Left lung (tissue), 10 donors: Measurements from ENCODE around the gene DLGAP1. TPM values are rescaled to one million over a fixed set of nuclear protein-coding genes. Genes with fewer than 3 reads are reported as not detected.

Source experiments
- ATAC-seq: fragments of 200-7000 bp; cut with Tn5 transposase; one replicate; pipeline ENCODE4 v1.9.1; 2020; ENCODE audit warnings: moderate library complexity
- DNase-seq, 4 donors: peaks; one replicate each; pipeline ENCODE4 v3.0.0-alpha.2; 2013 to 2020
- H3K27ac ChIP-seq, 2 donors: fragments of 200-600 bp; sonication (generic) in 1 of 2; one replicate each; pipeline versions ENCODE4 v1.5.0 to v1.8.0; 2020 to 2021
- H3K27me3 ChIP-seq, 2 donors: fragments of 200-600 bp; sonication (generic) in 1 of 2; one replicate each; pipeline versions ENCODE4 v1.5.0 to v1.8.0; 2020 to 2021
- H3K36me3 ChIP-seq, 2 donors: fragments of 200-600 bp; sonication (generic) in 1 of 2; one replicate each; pipeline versions ENCODE4 v1.5.0 to v1.8.0; 2020 to 2021
- H3K4me1 ChIP-seq, 2 donors: fragments of 200-600 bp; one replicate each; pipeline ENCODE4 v1.8.0; 2021
- H3K4me3 ChIP-seq, 2 donors: fragments of 200-600 bp; sonication (generic) in 1 of 2; one replicate each; pipeline versions ENCODE4 v1.5.0 to v1.8.0; 2020 to 2021; ENCODE audit warnings: mild to moderate bottlenecking in 1 of 2
- H3K9me3 ChIP-seq, 2 donors: fragments of 200-600 bp; sonication (generic) in 1 of 2; one replicate each; pipeline versions ENCODE4 v1.5.0 to v1.8.0; 2020 to 2021
- intact Hi-C, 2 donors: fragments of 100-400 bp; cut with DNase I; formaldehyde crosslinking; loops; one replicate each; pipeline versions ENCODE4 v1.11.2 to v1.14.2; 2022
- polyA plus RNA-seq, 6 donors: library from polyadenylated mRNA; unstranded; fragments of 120-200 nt; gene quantifications; one replicate each; pipeline ENCODE4 v1.2.1, GENCODE V29; 2013; ENCODE audit not compliant: insufficient read length in 6 of 6
- total RNA-seq, 2 donors: library from RNA; stranded (reverse); fragmentation: NEBNext Ultra II Directional; extraction: Animal tissue kit (Norgen Biotek cat#: 25700); gene quantifications; one replicate each; pipeline ENCODE4 v1.2.1, GENCODE V29; 2021
- TF ChIP-seq, protein P1 (sequence below), 2 donors: fragments of 200-600 bp; sonication (generic) in 1 of 2; IDR thresholded peaks; one replicate each; pipeline versions ENCODE4 v1.5.0 to v1.8.0; 2021; ENCODE audit warnings: antibody characterized with exemption in 2 of 2
- donor health status: DM: no; HTN: yes; CAD: no.
- donor health status: DM: no; HTN: no; CAD: no.

DLGAP1 gene
- total and polyA plus RNA-seq, 8 donors, result 1.6 to 4.0 (median 2.1) TPM

DNA sequence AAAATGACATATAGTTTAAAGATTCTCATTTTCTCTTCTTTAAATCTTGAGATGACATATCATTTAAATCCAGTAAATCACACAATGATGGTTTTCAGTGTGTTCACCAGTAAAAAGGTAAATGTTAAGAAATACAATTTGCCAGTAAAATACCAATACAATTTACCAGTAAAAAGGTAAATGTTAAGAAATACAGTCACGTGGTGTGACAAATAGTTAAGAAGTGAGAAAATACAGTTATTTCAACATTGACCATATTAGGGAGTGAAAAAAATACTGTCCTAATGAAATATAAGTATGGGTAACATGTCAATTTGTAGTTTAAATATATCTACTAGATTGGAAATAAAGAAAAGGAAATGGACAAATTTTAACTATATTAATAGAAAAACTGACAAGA lies 80.5 kb downstream of the DLGAP1 start:
- Histone ChIP-seq H3K9me3 (no peaks in the 10 kb centered on the region), H3K36me3 (no peaks in the 10 kb centered on the region), H3K27ac (no peak overlapping the region), H3K27me3 (no peaks in the 10 kb centered on the region), H3K4me1 (no peaks in the 10 kb centered on the region), H3K4me3 (no peak overlapping the region)
- TF ChIP-seq, protein P1, sequence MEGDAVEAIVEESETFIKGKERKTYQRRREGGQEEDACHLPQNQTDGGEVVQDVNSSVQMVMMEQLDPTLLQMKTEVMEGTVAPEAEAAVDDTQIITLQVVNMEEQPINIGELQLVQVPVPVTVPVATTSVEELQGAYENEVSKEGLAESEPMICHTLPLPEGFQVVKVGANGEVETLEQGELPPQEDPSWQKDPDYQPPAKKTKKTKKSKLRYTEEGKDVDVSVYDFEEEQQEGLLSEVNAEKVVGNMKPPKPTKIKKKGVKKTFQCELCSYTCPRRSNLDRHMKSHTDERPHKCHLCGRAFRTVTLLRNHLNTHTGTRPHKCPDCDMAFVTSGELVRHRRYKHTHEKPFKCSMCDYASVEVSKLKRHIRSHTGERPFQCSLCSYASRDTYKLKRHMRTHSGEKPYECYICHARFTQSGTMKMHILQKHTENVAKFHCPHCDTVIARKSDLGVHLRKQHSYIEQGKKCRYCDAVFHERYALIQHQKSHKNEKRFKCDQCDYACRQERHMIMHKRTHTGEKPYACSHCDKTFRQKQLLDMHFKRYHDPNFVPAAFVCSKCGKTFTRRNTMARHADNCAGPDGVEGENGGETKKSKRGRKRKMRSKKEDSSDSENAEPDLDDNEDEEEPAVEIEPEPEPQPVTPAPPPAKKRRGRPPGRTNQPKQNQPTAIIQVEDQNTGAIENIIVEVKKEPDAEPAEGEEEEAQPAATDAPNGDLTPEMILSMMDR (IDR thresholded peaks at IDR 0.05), result no peak
- DNase-seq, result no peak
- intact Hi-C loops, result no loop called here
- ATAC-seq, result no peak

DNA sequence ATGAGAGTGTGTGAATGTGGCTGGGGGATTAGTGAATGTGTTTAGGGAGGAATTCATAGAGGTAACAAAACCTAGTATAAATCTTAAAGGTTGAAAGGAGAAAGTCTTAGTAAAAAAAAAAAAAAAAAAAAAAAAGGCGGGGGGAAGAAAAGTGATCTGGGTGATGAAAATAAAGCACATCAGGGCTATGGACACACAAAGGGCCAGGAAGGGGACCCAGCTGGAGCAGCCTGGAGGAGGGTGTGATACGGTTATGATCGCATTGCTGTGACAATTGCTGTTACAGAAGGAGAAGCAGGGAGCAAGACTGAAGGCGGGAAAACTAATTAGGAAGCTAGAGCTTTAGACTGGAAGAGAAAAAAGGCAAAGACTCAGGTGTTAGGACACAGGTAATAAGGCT lies 85.4 kb downstream of the DLGAP1 start:
- Histone ChIP-seq H3K27me3 (no peaks in the 10 kb centered on the region), H3K27ac (no peak overlapping the region), H3K9me3 (peaks cover 0 to under 1% of the 10 kb centered on the region in 2 donors), H3K4me1 (no peaks in the 10 kb centered on the region), H3K36me3 (no peaks in the 10 kb centered on the region), H3K4me3 (no peak overlapping the region)
- intact Hi-C loops, result no loop called here
- DNase-seq, result no peak
- TF ChIP-seq, protein P1 (IDR thresholded peaks at IDR 0.05), result no peak
- ATAC-seq, result no peak

DNA sequence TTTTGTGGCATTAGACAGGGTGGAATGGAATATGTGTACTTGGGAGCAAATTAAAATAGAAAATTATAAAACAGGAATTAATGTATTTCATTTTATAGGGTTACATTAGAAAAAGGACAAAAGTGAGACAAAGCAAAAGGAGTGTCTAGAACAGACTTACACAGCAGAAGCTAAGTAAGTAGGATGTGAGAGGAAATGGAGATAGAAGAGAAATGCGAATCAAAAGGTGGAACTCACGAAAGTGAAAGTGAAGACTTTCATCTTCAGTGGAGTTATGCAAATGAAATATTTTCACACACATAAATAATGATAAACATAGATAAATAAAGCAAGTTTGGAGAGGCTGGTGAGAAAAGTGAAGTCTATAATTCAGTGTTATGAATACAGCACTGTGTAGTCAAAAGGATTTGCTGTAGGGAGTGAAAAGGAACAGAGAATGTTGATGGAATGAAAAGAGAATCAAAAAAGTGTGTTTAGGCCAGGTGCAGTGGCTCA lies 94.8 kb downstream of the DLGAP1 start:
- Histone ChIP-seq H3K4me1 (no peaks in the 10 kb centered on the region), H3K27ac (no peak overlapping the region), H3K4me3 (no peak overlapping the region), H3K9me3 (peaks cover 0 to 22% of the 10 kb centered on the region in 2 donors), H3K27me3 (no peaks in the 10 kb centered on the region), H3K36me3 (no peaks in the 10 kb centered on the region)
- intact Hi-C loops, result no loop called here
- no peak for ATAC-seq
- DNase-seq, result no peak
- TF ChIP-seq, protein P1 (IDR thresholded peaks at IDR 0.05), result no peak

DNA sequence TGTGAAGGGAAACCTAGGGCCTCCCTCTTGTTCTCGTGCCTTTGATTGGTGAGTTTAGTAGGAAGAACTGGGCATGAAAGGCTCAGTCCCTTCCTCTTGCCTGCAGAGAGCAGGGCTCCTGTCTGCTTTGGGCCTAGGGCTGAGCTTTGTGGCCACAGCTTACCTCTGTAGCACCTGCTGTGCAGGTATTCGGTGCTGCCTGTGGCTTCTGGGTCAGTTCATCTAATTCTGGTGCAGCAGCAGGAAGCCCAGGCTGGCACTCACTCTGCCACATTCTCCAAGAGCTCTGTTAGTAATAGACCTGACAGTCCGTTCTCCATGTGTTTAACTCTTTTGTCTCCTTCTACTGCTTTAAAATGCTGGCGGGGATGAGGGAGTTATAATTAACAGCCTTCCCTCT lies 96.5 kb downstream of the DLGAP1 start:
- Histone ChIP-seq H3K4me1 (no peaks in the 10 kb centered on the region), H3K36me3 (no peaks in the 10 kb centered on the region), H3K27me3 (no peaks in the 10 kb centered on the region), H3K9me3 (peaks cover 0 to 17% of the 10 kb centered on the region in 2 donors), H3K27ac (no peak overlapping the region), H3K4me3 (no peak overlapping the region)
- TF ChIP-seq, protein P1 (IDR thresholded peaks at IDR 0.05), result no peak
- intact Hi-C loops, result no loop called here
- ATAC-seq (no peak), DNase-seq (no peak)

DNA sequence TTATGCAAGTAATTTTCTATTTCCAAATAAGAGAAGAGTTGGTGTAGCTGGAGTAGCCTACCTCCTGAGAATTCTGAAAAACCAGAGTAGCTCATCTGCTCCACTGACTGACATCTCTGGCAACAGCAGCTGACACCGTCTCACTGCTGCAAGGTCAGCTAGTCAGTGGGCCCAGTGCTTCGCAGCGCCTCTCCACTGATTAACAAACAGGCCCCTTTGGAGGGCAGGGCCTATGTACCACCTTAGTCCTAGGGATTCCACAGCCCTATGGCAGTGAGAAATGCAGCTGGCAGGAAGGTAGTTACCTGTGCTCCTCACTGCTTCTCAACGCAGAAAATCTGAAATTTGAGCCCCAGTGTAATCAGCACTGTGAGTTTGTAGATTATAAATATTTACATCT lies 97.5 kb downstream of the DLGAP1 start:
- intact Hi-C loops, result no loop called here
- no peak for ATAC-seq
- H3K36me3 ChIP-seq, result no peaks in the 10 kb centered on the region
- H3K4me3 ChIP-seq, result no peak overlapping the region
- TF ChIP-seq, protein P1 (IDR thresholded peaks at IDR 0.05), result no peak
- no peak overlapping the region for H3K27ac ChIP-seq
- no peak for DNase-seq
- H3K9me3 ChIP-seq, result peaks cover 0 to 10% of the 10 kb centered on the region in 2 donors
- H3K27me3 ChIP-seq, result no peaks in the 10 kb centered on the region
- H3K4me1 ChIP-seq, result no peaks in the 10 kb centered on the region
